ENCODE data around the gene STAP1.

- TF ChIP-seq CTCF (IDR thresholded peaks at IDR 0.05), result no peak
- TF ChIP-seq POLR2A (IDR thresholded peaks at IDR 0.05), result no peak
Observed at GRCh38 chr4:67554096-67554495, 4.4 kb upstream of the STAP1 start.
